Left lung (tissue), 10 donors: ENCODE results near the gene C10orf90. TPM values are rescaled to one million over a fixed set of nuclear protein-coding genes. Genes with fewer than 3 reads are reported as not detected.

Experiments
- ATAC-seq: fragments of 200-7000 bp; cut with Tn5 transposase; one replicate; pipeline ENCODE4 v1.9.1; 2020; ENCODE audit warnings: moderate library complexity
- DNase-seq, 4 donors: peaks; one replicate each; pipeline ENCODE4 v3.0.0-alpha.2; 2013 to 2020
- H3K27ac ChIP-seq, 2 donors: fragments of 200-600 bp; sonication (generic) in 1 of 2; one replicate each; pipeline versions ENCODE4 v1.5.0 to v1.8.0; 2020 to 2021
- H3K27me3 ChIP-seq, 2 donors: fragments of 200-600 bp; sonication (generic) in 1 of 2; one replicate each; pipeline versions ENCODE4 v1.5.0 to v1.8.0; 2020 to 2021
- H3K36me3 ChIP-seq, 2 donors: fragments of 200-600 bp; sonication (generic) in 1 of 2; one replicate each; pipeline versions ENCODE4 v1.5.0 to v1.8.0; 2020 to 2021
- H3K4me1 ChIP-seq, 2 donors: fragments of 200-600 bp; one replicate each; pipeline ENCODE4 v1.8.0; 2021
- H3K4me3 ChIP-seq, 2 donors: fragments of 200-600 bp; sonication (generic) in 1 of 2; one replicate each; pipeline versions ENCODE4 v1.5.0 to v1.8.0; 2020 to 2021; ENCODE audit warnings: mild to moderate bottlenecking in 1 of 2
- H3K9me3 ChIP-seq, 2 donors: fragments of 200-600 bp; sonication (generic) in 1 of 2; one replicate each; pipeline versions ENCODE4 v1.5.0 to v1.8.0; 2020 to 2021
- CTCF ChIP-seq, 2 donors: fragments of 200-600 bp; sonication (generic) in 1 of 2; IDR thresholded peaks; one replicate each; pipeline versions ENCODE4 v1.5.0 to v1.8.0; 2021; ENCODE audit warnings: antibody characterized with exemption in 2 of 2
- intact Hi-C, 2 donors: fragments of 100-400 bp; cut with DNase I; formaldehyde crosslinking; loops; one replicate each; pipeline versions ENCODE4 v1.11.2 to v1.14.2; 2022
- polyA plus RNA-seq, 6 donors: library from polyadenylated mRNA; unstranded; fragments of 120-200 nt; gene quantifications; one replicate each; pipeline ENCODE4 v1.2.1, GENCODE V29; 2013; ENCODE audit not compliant: insufficient read length in 6 of 6
- total RNA-seq, 2 donors: library from RNA; stranded (reverse); fragmentation: NEBNext Ultra II Directional; extraction: Animal tissue kit (Norgen Biotek cat#: 25700); gene quantifications; one replicate each; pipeline ENCODE4 v1.2.1, GENCODE V29; 2021
- donor health status: DM: no; HTN: yes; CAD: no.
- donor health status: DM: no; HTN: no; CAD: no.

C10orf90 gene
- total and polyA plus RNA-seq, 8 donors = 12.6 to 29.8 (median 20.5) TPM; not detected in 2

GRCh38 chr10:126705951-126706565 is 35.6 kb upstream of the C10orf90 start:
- Histone ChIP-seq H3K27me3 (peaks cover 0 to 4% of the 10 kb centered on the region in 2 donors), H3K27ac (no peak overlapping the region), H3K4me3 (no peak overlapping the region), H3K4me1 (no peaks in the 10 kb centered on the region), H3K36me3 (no peaks in the 10 kb centered on the region), H3K9me3 (peaks cover 0 to 7% of the 10 kb centered on the region in 2 donors)
- no peak for TF ChIP-seq CTCF (IDR thresholded peaks at IDR 0.05)
- DNase-seq (peak in 1 of 4 donors; percentile 39), ATAC-seq (no peak)
- intact Hi-C loops = no loop called here

GRCh38 chr10:126705131-126705530 is 34.6 kb upstream of the C10orf90 start:
- Histone ChIP-seq H3K27ac (no peak overlapping the region), H3K4me3 (no peak overlapping the region), H3K36me3 (no peaks in the 10 kb centered on the region), H3K4me1 (no peaks in the 10 kb centered on the region), H3K9me3 (no peaks in the 10 kb centered on the region), H3K27me3 (peaks cover 0 to 4% of the 10 kb centered on the region in 2 donors)
- DNase-seq = no peak
- intact Hi-C loops = no loop called here
- no peak for ATAC-seq
- no peak for TF ChIP-seq CTCF (IDR thresholded peaks at IDR 0.05)

- Histone ChIP-seq H3K4me3 (no peak overlapping the region), H3K27me3 (peaks cover 0 to 4% of the 10 kb centered on the region in 2 donors), H3K36me3 (no peaks in the 10 kb centered on the region), H3K9me3 (no peaks in the 10 kb centered on the region), H3K4me1 (no peaks in the 10 kb centered on the region), H3K27ac (no peak overlapping the region)
- ATAC-seq (no peak), DNase-seq (no peak)
- intact Hi-C loops = no loop called here
- TF ChIP-seq CTCF (IDR thresholded peaks at IDR 0.05) = no peak
Observed at GRCh38 chr10:126704649-126705048, 34.2 kb upstream of the C10orf90 start.

- Histone ChIP-seq H3K4me3 (no peak overlapping the region), H3K27me3 (peaks cover 0 to 4% of the 10 kb centered on the region in 2 donors), H3K27ac (no peak overlapping the region), H3K4me1 (no peaks in the 10 kb centered on the region), H3K36me3 (no peaks in the 10 kb centered on the region), H3K9me3 (no peaks in the 10 kb centered on the region)
- no peak for TF ChIP-seq CTCF (IDR thresholded peaks at IDR 0.05)
- ATAC-seq (no peak), DNase-seq (no peak)
- intact Hi-C loops = no loop called here
Observed at GRCh38 chr10:126702181-126702580, 31.7 kb upstream of the C10orf90 start.

- no peak for TF ChIP-seq CTCF (IDR thresholded peaks at IDR 0.05)
- intact Hi-C loops = no loop called here
- DNase-seq (no peak), ATAC-seq (no peak)
- Histone ChIP-seq H3K36me3 (no peaks in the 10 kb centered on the region), H3K27me3 (peaks cover 0 to 4% of the 10 kb centered on the region in 2 donors), H3K9me3 (no peaks in the 10 kb centered on the region), H3K4me1 (no peaks in the 10 kb centered on the region), H3K4me3 (no peak overlapping the region), H3K27ac (no peak overlapping the region)
Observed at GRCh38 chr10:126701526-126701925, 31.0 kb upstream of the C10orf90 start.
